ENCODE data around the gene ABHD8.

Gene ABHD8

DNA sequence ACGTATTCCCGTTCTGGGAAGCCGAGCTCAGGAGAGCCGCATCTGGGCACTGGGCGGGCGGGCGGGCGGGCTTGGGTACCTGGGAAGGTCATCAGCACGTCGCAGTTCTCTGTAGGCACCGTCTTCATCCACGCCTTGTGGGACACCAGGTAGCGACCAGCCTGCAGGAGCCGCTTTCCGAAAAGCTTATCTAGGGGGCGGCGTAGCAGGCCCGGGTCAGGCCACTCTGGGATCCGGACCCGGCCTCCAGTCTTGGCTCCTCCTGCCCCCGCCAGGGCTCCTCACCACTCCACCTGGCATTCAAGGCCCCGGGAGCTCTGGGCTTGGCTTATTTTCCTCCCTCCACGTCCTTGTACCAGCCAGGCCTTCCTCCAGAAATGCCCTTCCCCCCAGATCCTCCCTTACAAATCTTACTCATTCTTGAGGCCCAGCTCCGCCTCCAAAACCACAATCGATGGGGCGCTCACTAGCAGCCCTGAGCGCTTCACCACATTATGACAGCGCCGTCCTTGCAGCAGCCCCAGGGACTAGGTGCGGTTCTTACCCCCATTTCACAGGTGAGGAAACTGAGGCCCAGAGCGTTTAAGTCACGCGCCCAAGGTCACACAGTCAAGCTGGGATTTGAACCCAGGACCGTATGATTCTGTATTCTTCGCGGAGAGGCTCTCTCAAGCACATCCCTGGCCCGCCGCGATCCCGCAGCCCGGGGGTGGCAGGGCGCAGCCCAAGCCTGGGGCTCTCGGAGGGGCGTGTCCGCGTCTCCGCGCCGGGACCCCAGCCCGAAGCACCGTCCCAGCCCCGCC lies 30.6 kb upstream of the ABHD8 start:
- DNase-seq (ENCODE audit: low read depth) = no peak

DNA sequence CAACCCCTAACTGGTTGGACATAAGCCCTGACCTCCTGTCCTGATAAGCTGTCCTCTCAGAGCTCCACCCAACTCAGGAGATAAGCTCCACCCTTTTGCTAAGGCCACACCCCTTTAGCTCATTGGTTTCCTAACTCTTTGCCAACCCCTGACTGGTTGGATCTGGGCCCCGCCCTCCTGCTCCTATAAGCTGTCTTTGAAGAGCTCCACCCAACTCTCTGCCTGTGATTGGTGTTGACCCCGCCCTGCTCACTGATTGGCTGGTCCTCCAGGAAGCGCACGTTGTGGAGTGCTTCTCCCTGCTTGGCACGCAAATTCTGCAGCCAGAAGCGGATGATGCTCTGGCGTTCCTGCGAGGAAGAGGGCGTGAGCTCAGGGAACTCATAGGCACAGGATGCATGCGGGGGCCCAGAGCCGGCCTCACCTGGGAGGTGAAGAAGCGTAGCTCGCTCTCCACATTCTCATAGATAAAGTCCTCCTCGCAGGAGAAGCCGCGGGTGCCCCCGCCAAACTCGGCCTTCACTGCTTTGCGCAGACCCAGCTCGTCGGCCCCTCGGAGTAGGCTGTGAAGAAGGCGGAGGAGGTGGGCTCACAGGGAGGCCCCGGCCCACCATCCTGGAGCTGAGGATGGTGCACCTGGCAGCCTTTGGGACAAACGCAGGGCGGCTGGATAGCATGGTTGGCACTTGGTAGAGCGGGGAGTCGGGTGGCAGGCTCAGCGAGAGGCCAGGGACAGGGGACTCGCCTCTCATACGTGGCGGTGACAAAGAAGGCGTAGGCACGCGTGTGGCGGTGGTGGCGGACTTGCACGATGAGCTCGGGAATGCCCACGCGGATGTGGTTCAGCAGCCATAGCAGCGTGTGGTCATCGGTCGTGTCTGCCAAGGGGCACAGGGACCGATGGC lies 29.7 kb upstream of the ABHD8 start:
- DNase-seq (ENCODE audit: low read depth) = no peak

DNA sequence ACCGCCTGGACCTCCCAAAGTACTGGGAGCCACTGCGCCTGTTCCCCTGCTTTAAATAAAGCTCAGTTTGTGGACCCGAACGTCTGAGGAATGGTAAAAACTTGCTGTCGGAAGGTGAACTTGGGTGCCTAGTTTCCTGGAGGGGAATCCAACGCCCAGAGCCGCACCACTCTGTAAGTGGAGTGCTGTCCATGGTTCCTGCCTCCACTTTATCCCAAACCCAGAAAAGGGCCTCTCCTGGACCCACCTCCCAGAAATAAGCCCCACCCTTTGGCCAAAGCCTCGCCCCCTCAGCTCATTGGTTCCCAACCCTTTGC lies 29.1 kb upstream of the ABHD8 start:
- no peak for DNase-seq (ENCODE audit: low read depth)

DNA sequence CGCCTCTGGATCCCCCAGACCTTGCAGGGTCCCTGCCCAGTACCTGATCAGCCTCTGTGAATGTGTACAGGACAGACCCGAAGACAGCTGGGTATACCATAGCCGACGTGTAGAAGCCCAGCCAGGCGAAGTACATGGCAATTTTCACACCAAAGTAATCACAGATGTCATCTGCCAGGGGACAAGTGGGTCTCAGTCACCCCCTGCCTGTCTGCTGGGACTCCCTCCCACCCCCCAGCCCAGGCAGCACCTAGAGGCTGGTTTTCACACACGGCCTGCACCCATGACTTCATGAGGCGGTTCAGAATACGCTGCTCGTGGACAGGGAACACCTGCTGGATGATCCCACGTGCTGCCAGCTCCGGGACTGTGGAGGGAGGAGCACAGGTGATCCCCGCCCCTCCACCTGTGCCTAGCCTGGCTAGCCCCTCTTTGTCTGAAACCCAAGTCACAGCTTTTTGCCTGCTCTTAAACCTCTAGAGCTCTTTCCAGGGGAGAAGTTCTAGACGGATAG lies 27.9 kb upstream of the ABHD8 start:
- no peak for DNase-seq (ENCODE audit: low read depth)

DNA sequence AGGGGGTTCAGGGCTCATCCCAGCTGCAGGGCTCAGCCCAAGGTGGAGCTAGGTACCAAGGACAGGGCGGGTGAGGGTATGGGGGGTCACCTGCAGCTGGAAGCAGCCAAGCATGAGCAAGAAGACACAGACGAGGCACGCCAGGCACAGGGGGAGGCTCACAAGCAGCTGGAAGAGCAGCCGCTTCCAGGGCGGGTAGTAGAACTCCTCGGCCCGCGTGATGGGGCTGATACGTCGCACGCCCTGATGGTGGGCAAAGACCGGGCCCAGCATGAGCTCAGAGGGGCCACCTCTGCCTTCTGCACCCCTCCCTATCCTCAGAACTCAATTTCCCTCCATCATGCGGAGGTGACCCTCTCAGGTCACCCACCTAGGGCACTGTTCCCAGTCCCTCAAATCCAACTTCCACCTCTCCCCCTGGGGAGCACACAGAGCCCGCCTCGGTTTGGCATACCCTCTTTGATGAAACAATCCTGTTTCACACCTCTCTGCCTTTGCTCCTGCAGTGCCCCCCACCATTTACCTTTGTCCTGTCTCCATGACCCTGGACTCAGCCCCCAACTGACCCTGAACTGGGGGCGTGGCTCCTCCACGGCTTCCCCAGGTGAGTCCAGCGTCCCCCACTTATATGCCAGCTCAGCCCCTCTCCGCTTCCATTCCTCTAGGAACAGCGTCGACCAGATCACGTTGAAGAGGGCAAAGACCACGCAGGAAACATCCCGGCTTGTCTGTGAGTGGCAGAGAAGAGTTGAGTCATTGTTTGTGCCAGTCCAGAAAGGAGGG lies 27.2 kb upstream of the ABHD8 start:
- no peak for DNase-seq (ENCODE audit: low read depth)

DNA sequence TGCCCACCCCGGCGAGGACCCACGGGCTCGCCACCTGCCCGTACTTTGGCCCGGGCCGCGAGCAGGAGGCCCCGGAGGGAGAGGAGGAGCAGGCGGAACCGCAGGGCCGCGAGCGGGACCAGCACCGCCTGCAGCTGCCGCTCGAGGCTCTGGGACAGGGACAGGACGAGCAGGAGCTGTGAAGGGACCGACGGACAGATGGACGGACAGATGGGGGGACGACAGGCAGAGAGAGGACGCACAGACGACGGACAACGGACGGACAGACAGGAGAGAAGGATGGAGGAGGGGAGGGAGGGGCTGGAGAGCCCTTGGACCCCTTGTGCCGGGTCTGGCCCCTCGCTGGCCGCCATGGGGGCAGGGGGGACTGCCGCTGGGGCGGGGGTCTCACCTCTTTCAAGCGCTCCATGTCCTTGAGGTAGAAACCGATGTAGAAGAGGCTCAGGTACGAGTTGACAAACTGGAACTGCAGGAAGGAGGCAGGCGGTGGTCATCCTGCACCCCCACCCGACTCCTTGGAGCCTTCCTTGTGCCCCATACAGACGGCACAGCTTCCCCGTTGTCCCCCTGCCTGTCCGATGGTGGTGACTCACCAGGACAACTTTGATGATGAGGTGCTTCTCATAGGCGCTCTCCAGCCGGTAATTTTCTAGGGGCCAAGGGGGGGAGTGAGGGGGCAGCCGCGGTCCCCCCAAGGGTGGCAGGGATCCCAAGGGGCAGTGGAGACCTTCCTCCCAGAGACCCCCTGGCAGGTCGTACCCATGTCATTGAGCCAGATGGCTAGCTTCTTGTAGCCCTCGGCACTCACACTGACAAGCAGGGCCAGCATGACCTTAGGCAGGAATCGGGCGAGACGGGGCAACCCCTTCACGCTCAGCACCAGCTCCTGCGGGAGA lies 26.4 kb upstream of the ABHD8 start:
- DNase-seq (ENCODE audit: low read depth) = no peak

DNA sequence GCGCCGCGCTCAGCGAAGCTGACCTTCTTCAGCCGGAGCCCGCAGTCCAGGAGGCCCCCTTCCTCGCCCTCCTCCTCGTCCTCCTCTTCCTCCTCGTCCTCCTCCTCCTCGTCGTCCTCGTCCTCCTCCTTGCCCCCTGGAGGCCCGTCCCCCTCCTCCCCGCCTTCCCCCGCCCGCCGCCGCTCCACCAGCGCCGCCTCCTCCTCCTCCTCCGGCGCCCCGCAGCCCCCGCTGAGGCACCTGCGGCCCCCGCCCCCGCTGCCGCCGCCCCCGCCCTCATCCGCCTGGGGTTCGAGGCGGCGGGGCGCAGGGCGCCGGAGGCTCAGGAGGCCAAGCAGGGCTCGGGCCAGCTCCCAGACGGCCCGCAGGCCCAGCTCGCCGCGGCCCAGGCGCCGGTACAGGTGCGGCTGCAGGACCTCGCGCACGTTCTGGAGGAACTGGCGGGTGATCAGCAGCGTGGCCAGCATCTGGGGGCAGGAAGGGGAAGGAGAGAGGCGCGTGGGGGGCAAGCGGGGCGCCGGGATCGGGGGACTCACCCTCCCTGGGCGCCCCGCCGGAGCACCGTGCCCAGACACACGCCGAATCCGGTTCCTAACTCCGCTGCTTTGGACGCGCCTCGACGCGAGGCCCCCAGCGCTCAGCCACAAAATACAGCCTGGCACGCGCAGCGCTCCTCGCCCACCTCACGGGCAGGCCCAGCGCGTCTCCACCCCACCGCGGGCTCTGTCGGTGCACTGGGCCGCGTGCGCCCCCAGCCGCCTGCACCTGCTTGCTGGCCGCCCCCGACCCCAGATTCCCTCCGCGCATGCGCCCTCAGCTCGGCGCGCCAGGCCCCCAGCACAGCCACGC lies 25.5 kb upstream of the ABHD8 start:
- DNase-seq (ENCODE audit: low read depth) = no peak

DNA sequence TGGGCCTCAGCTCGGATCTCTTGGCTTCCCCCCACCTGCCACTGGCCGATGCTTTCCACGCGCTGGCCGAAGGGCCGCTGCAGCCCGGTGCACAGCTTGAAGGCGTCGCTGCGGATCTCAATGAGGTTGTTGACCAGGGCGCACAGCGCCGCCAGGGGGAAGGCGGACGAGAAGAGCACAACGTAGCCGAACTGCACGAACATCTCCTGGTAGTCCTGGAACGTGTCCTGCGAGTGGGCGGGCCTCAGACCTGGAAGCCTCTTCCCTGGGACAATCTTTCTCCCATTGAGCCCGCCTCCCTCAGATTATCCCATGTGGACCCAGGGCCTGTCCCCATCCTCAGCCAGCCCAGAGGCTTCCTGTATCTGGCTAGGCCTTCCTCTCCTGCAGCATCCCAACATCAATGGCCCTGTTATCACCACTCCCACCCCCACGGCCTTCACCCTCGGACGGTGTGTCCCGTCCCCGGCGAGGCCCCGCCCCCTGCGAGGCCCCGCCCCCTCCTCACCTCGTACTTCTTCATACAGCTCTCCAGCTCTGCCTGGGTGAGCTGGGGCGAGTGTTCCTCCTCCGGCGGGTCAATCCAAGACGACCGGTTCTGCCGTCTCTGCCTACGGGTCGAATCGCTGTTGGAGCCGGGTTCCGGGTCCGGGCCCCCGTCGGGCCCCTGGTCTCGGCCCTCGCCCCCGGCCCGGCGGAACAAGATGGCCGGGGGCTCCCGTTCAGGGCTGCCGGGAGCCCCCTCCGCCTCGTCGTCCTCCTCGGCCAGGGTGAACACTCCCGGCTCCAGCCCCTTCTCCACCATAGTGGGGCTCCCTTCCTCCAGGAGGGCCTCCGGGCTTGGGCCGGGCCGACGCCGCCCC lies 24.7 kb upstream of the ABHD8 start:
- DNase-seq (ENCODE audit: low read depth) = no peak

DNA sequence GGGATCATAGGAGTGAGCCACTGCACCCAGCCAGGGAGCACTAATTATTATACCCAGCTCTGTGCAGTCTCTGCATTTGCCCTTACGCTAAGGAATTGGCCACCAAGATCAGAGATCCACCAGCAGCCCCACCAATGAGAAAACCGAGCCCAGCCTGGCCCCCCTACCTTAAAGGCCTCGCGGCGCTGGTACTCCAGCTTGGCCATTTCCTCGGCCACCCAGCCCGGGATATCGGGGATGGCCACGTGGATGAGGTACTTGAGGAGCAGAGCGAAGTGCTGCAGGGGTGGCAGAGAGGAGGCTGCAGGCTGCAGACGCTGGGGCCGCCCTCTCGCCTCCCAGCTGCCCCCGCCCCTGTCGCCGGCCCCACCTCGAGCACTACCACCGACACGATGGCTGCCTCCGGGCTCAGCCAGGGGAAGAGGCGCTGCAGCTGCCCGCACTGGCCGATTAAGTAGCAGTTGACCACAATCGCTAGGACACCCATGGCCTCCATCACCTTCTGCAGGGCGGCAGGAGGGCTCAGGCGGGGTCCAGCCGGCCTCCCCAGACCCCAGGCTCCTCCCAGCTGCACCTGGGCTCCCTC lies 23.9 kb upstream of the ABHD8 start:
- no peak for DNase-seq (ENCODE audit: low read depth)

DNA sequence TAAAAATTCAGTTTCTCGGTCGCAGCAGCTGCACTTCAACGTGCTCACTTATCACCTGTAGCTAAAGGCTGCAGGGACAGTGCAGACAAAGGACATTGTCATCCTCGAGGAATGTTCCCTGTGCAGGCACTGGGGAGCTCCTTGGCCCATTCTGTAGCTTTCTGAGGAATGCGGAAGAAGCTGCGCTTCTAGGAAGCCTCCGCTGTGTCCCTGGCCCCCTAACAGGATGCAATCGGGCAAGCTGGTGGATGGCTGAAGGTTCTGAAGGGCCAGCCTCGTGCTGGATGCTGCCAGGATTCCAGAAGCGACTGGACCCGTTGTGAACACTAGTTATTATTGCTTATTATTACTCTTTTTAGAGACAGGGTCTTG lies 23.4 kb upstream of the ABHD8 start:
- no peak for DNase-seq (ENCODE audit: low read depth)

DNA sequence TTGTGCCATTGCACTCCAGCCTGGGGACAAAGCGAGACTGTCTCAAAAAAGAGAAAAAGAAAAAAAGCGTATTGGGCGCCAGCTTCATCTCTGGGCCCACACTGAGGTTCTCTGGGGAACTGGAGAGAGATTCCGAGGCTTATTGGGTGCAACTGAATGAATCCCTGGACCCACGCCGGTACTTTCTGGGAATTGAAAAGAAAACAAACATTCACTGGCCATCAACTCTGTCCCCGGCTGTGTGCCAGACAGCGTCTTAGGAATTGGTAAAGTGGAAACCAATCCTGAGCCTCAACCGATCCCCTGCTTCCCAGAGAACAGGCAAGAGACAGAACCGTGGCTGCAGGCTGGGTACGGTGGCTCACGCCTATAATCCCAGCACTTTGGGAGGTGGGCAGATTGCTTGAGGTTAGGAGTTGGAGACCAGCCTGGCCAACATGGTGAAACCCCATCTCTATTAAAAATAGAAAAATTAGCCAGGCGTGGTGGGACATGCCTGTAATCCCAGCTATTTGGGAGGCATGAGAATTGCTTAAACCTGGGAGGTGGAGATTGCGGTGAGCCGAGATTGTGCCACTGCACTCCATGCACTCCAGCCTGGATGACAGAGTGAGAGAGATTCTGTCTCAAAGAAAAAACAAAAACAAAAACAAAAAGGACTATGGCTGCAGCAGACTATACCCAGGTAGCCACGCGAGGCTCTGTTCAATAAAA lies 22.8 kb upstream of the ABHD8 start:
- DNase-seq (ENCODE audit: low read depth) = no peak

DNA sequence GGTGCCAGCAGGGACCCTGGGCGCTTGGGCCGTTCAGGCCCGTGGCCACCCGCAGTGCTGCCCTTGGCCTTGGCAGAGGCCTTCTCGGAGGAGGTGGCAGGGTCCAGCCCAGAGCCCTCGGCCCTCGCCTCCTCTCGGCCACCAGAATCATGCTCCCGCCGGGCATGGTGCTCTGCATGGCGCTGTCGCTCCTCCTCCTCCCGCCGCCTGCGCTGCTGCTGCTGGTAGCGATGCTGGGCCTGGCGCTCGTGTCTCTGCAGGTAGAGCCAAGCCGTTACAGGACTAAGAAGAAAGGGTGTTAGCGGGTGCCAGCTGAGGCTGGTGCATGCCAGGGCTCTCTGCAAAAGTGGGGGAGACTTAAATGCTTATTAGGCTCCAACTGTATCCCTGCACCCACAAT lies 21.9 kb upstream of the ABHD8 start:
- no peak for DNase-seq (ENCODE audit: low read depth)

DNA sequence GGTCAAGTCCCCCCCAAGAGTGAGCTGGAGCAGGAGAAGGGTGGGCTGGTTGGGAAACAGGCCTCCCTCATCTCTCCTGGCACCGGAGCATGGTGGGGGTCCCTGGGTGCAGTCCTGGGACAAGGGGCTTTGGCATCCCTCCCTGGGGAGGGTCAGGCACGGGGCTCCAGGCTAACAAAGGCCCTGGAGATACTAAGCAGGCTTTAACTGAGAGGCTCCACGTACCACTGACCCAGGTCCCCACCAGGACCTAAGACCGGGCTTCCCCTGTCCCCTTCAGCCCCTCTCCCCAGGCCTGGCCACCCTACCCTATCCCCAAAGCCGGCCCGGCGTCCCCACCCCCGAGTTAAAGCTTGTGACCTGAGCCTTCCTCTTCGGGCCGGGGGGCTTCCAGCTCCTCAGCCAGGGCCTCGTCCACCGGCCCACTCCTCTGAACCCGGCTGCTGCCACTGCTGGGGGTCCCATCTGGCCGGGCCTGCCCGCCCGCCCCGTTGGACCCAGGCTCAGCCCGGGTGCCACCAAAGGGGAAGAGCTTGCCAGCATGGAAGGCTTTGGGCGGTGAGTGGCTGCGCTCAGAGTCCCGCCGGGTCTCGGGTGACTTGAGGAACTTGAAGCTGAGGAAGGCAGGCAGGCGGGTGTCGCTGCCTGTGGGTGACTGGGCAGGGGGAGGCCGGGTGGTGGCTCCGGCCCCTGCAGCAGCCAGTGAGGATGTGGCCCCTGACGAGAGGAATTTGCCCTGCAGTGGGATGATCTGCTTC lies 21.3 kb upstream of the ABHD8 start:
- no peak for DNase-seq (ENCODE audit: low read depth)

DNA sequence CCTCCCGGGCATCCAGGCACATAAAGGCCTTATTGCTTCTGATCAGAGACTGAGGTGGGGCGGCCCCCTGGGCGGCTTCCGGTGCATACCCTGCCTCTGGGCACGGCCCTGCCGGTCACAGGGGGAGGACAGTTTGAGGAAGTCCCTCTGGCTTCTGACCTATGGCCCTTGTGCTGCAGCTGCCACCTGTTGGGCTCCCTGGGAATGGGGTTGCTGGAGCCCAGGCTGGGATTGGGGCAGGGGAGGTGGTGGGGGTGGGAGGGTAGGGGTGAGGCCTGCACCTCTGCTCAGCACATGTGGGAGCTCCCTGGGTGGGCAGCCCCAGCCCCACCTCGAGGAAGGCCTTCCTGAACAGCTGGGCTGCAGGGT lies 20.7 kb upstream of the ABHD8 start:
- no peak for DNase-seq (ENCODE audit: low read depth)

DNA sequence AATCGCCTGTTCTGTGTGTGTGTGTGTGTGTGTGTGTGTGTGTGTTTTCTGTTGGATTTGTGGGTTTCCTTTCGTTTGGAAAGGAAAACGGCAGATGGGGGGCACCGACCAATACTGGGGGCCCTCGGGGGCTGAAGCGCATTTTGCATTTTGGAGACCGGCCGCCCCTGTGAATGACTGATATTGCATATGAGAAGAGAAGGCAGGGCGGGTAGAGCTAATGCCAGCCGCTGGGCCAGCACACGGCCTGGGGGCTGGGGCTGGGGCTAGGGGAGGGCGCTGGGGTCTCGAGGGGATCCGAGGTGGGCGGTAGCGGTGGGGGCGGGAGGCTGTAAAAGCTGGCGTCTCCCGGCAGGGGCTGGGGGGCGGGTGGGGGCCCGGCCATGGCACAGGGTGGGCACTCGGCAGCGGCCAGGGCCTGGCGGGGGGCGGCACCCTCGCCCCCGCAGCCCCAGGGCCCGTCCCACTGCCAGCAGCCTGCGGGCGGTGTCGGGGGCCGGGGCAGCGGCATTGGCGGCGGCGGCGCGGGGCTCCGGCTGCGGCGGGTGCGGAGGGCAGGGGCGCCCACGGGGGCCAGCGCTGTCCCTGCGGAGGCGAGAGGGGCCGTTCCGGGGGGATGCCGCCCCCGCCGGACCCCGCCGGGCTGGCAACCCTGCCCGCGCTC lies 20.2 kb upstream of the ABHD8 start:
- DNase-seq (ENCODE audit: low read depth) = no peak

DNA sequence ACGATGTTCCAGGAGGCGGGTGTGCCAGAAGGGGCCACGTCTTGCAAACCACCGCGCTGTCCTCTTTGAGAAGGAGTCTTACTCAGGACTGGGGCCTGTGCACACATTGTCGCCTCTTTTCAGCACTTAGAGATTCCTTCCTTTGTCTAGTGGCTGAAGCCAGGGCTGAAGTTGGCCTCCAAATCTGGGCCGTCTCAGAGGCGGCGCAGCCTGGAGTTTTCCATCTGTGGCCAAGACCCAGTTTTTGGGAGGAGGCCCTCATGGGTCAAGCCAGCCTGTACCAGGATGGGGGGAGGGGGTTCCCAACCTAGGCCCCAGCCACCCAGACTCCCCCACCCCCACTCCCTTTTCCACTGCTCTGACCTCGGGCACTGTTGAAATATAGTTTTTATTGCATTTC lies 19.6 kb upstream of the ABHD8 start:
- no peak for DNase-seq (ENCODE audit: low read depth)
